Measurements from ENCODE around the gene RDH16. TPM values are rescaled to one million over a fixed set of nuclear protein-coding genes. Genes with fewer than 3 reads are reported as not detected.

RDH16 gene
- total RNA-seq, 6 donors from 2014 or later, result 0.46 to 0.98 (median 0.54) TPM; not detected in 1

DNA sequence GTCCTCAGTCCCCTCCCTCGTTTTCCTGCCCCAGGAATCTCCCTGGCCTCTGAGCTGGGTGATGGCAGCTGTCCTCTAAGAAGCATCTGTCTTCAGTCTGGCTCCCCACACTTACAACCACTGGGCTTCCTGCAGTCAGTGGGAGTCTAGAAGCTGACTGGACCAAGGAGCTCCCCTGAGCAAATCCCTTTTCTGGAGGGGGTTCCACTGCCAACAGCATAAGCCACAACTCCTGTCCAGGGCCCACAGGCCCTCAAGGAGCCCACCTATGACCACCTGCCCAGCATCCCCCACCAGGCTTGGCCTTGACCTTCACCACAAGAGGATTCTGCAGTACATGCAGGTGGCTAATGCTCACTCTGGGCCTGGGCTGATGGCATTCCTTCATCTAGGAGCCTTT lies 4.1 kb downstream of the RDH16 start:
- Histone ChIP-seq H3K27ac (no peak overlapping the region), H3K4me3 (no peak overlapping the region)
- no peak for DNase-seq

DNA sequence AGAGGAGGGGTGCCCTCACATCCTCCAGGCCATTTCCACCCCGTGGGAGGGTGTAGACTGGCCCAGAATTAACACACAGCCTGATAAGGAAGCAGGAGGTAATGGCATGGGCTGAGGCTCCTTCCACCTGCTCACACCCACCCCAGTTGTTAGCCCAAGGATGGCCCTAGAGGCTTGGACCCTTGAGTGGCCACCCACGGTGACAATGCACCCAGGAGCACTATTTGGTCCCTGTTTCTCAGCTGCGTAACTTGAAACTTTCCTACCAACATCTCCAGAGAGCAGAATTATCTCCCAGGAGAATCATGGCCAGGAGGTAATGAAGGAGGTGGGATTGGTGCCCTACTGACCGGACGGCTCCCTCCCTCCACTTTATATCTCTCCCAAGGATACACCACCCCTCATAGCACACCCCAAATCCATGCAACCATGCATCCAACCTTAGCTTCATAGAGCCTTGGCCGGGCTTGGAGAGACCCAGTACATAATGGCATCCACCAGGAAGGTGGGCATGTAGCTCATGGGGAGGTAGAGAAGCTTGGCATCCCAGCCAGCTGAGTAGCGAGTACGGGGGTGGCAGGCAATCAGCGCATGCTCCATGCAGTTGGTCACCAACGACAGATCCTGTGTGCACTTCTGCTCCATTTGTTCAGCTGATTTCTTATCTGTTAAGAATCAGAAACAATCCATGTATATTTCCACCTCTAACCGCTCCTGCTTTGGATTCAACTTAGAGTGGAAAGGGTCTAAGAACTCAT lies 5.6 kb downstream of the RDH16 start:
- Histone ChIP-seq H3K4me1 (no peaks in the 10 kb centered on the region), H3K9me3 (no peaks in the 10 kb centered on the region), H3K4me3 (no peak overlapping the region), H3K27me3 (no peaks in the 10 kb centered on the region), H3K27ac (no peak overlapping the region), H3K36me3 (no peaks in the 10 kb centered on the region)
- 90 to 93% methylated on average over 11 of the region's 11 CpGs for WGBS, 2 donors
- ATAC-seq (ENCODE audit: low FRiP score in 2 of 2) (no peak), DNase-seq (no peak)
- no peak for TF ChIP-seq POLR2A (IDR thresholded peaks at IDR 0.05)
- no peak for TF ChIP-seq EP300 (IDR thresholded peaks at IDR 0.05)
- TF ChIP-seq, protein P1, sequence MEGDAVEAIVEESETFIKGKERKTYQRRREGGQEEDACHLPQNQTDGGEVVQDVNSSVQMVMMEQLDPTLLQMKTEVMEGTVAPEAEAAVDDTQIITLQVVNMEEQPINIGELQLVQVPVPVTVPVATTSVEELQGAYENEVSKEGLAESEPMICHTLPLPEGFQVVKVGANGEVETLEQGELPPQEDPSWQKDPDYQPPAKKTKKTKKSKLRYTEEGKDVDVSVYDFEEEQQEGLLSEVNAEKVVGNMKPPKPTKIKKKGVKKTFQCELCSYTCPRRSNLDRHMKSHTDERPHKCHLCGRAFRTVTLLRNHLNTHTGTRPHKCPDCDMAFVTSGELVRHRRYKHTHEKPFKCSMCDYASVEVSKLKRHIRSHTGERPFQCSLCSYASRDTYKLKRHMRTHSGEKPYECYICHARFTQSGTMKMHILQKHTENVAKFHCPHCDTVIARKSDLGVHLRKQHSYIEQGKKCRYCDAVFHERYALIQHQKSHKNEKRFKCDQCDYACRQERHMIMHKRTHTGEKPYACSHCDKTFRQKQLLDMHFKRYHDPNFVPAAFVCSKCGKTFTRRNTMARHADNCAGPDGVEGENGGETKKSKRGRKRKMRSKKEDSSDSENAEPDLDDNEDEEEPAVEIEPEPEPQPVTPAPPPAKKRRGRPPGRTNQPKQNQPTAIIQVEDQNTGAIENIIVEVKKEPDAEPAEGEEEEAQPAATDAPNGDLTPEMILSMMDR (IDR thresholded peaks at IDR 0.05), result no peak
- no peak for TF ChIP-seq POLR2AphosphoS5 (IDR thresholded peaks at IDR 0.05)

More for the DNA sequence above, 4.1 kb downstream of the RDH16 start:
- WGBS, 2 donors, result 50% methylated on average over 1 of the region's 1 CpG
- Histone ChIP-seq H3K4me1 (no peaks in the 10 kb centered on the region), H3K9me3 (peaks cover 0 to 4% (median under 1%) of the 10 kb centered on the region in 4 donors), H3K36me3 (no peaks in the 10 kb centered on the region), H3K27me3 (no peaks in the 10 kb centered on the region)
- no peak for TF ChIP-seq POLR2A (IDR thresholded peaks at IDR 0.05)
- TF ChIP-seq EP300 (IDR thresholded peaks at IDR 0.05), result no peak
- no peak for TF ChIP-seq POLR2AphosphoS5 (IDR thresholded peaks at IDR 0.05)
- TF ChIP-seq, protein P1 (IDR thresholded peaks at IDR 0.05), result no peak
- ATAC-seq (ENCODE audit: low FRiP score in 2 of 2), result no peak

DNA sequence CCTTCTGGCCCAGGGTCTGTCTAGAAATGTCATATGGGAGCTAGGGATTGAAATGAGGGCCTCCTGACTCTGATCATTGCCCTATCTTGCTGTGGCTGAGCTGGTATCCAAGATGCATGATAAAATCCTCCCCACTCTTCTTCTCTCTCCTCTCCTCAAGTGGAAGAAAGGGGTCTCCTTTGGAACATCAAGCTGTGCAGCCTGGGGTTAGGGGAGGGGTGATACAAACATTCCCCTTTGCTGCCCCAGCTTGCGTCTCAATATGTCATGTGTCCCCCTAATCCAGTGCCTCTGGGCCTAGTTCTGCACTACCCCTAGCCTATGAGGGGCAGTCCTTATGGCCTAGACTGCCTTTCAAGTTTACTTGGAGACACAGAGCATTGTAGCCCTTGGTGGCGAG lies 8.5 kb downstream of the RDH16 start:
- Histone ChIP-seq H3K4me3 (no peak overlapping the region), H3K9me3 (no peaks in the 10 kb centered on the region), H3K27me3 (no peaks in the 10 kb centered on the region), H3K36me3 (no peaks in the 10 kb centered on the region), H3K27ac (no peak overlapping the region), H3K4me1 (no peaks in the 10 kb centered on the region)
- TF ChIP-seq, protein P1 (IDR thresholded peaks at IDR 0.05), result no peak
- TF ChIP-seq POLR2A (IDR thresholded peaks at IDR 0.05) (no peak), EP300 (IDR thresholded peaks at IDR 0.05) (no peak), POLR2AphosphoS5 (IDR thresholded peaks at IDR 0.05) (no peak)
- DNase-seq (no peak), ATAC-seq (ENCODE audit: low FRiP score in 2 of 2) (no peak)
- WGBS, 2 donors, result 100% methylated on average over 1 to 2 of the region's 2 CpGs

DNA sequence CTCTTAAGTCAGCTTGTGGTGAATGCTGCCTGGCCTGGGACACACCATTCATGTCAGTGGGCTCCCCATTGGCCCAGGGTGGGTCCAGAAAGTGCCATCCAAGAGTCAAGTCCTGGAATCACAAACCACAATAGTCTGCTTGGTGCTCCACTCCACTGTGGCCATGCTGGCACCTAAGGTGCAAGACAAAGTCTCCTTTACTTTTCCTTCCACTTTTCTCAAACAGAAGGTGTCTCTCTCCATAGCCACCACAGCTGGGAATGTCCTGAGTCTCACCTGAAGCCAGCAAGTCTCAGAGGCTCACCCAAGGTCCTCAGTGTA lies 9.0 kb downstream of the RDH16 start:
- TF ChIP-seq EP300 (IDR thresholded peaks at IDR 0.05) (no peak), POLR2AphosphoS5 (IDR thresholded peaks at IDR 0.05) (no peak), POLR2A (IDR thresholded peaks at IDR 0.05) (no peak)
- TF ChIP-seq, protein P1 (IDR thresholded peaks at IDR 0.05), result no peak

More for the DNA sequence above, 9.0 kb downstream of the RDH16 start:
- H3K4me3 ChIP-seq, result no peak overlapping the region
- ATAC-seq (ENCODE audit: low FRiP score in 2 of 2) (no peak), DNase-seq (no peak)
- no peaks in the 10 kb centered on the region for H3K9me3 ChIP-seq
- H3K36me3 ChIP-seq, result no peaks in the 10 kb centered on the region
- H3K4me1 ChIP-seq, result no peaks in the 10 kb centered on the region
- H3K27ac ChIP-seq, result no peak overlapping the region
- H3K27me3 ChIP-seq, result no peaks in the 10 kb centered on the region
